ENCODE data around the gene IGSF8.

IGSF8 gene

GRCh38 chr1:160084771-160085321 is 13.6 kb downstream of the IGSF8 start:
- no peak for DNase-seq

- DNase-seq, result peak; percentile 78
Measured at GRCh38 chr1:160083968-160084770, 14.2 kb downstream of the IGSF8 start.

- DNase-seq, result no peak
Measured at GRCh38 chr1:160082926-160083325, 15.5 kb downstream of the IGSF8 start.

GRCh38 chr1:160082487-160082886 is 15.9 kb downstream of the IGSF8 start:
- DNase-seq, result no peak

GRCh38 chr1:160081261-160081936 is 17.0 kb downstream of the IGSF8 start, which contains the start of gene KCNJ9:
KCNJ9 (plus strand) TSS chr1:160081538; CDS start chr1:160084031, 2,493 bp downstream.
- DNase-seq, result no peak

- DNase-seq, result no peak
Measured at GRCh38 chr1:160080381-160081100, 17.9 kb downstream of the IGSF8 start.

GRCh38 chr1:160079448-160079847 is 19.0 kb downstream of the IGSF8 start:
- DNase-seq, result no peak

GRCh38 chr1:160078512-160079195 is 19.8 kb downstream of the IGSF8 start:
- peak; percentile 60 for DNase-seq

- no peak for DNase-seq
Measured at GRCh38 chr1:160077486-160077885, 20.9 kb downstream of the IGSF8 start.

- no peak for DNase-seq
Measured at GRCh38 chr1:160076295-160076694, 22.1 kb downstream of the IGSF8 start.

- DNase-seq, result no peak
Measured at GRCh38 chr1:160075836-160076235, 22.6 kb downstream of the IGSF8 start.

GRCh38 chr1:160074865-160075264 is 23.6 kb downstream of the IGSF8 start:
- no peak for DNase-seq

- no peak for DNase-seq
Measured at GRCh38 chr1:160071289-160071688, 27.1 kb downstream of the IGSF8 start.

- DNase-seq, result peak; percentile 61
Measured at GRCh38 chr1:160070243-160071163, 27.9 kb downstream of the IGSF8 start.

GRCh38 chr1:160069460-160070231 is 28.8 kb downstream of the IGSF8 start, which contains the start of gene KCNJ10:
KCNJ10 (minus strand) TSS chr1:160070160; CDS start chr1:160042532, 27,628 bp downstream.
- DNase-seq, result no peak

- DNase-seq, result no peak
Measured at GRCh38 chr1:160068225-160068624, 30.2 kb downstream of the IGSF8 start.

- no peak for DNase-seq
Measured at GRCh38 chr1:160066829-160067745, 31.3 kb downstream of the IGSF8 start.

GRCh38 chr1:160064746-160065145 is 33.7 kb downstream of the IGSF8 start:
- DNase-seq, result no peak

- no peak for DNase-seq
Measured at GRCh38 chr1:160064164-160064563, 34.3 kb downstream of the IGSF8 start.
